GM23338 (cell line): ENCODE results near the gene DNAJC9. TPM values are rescaled to one million over a fixed set of nuclear protein-coding genes. Genes with fewer than 3 reads are reported as not detected.

Source experiments
- ATAC-seq: fragments of 200-7000 bp; cut with Tn5 transposase; 3 replicates; pipeline ENCODE4 v1.9.1; 2020
- DNase-seq: peaks from one replicate; pipeline ENCODE4 v3.0.0-alpha.2; 2015; ENCODE audit warnings: low spot score
- H2AFZ ChIP-seq: fragments of 200-600 bp; sonication (generic); 2 replicates; pipeline ENCODE4 v1.8.0; 2016; ENCODE audit warnings: antibody characterized with exemption, mild to moderate bottlenecking, moderate library complexity
- H3F3A ChIP-seq: fragments of 200-600 bp; sonication (generic); replicated peaks from 2 replicates; pipeline ENCODE4 v1.8.0; 2017; ENCODE audit warnings: antibody characterized with exemption, mixed run types, low read depth
- H3K27ac ChIP-seq: fragments of 200-600 bp; sonication (generic); 2 replicates; pipeline ENCODE4 v1.6.1; 2016; ENCODE audit warnings: low read depth
- H3K27me3 ChIP-seq: fragments of 200-600 bp; sonication (generic); 2 replicates; pipeline ENCODE4 v1.8.0; 2016; ENCODE audit warnings: mild to moderate bottlenecking, mixed run types, moderate library complexity; ENCODE audit not compliant: insufficient read depth
- H3K36me3 ChIP-seq: fragments of 200-600 bp; sonication (generic); 2 replicates; pipeline ENCODE4 v1.8.0; 2016; ENCODE audit warnings: mild to moderate bottlenecking; ENCODE audit not compliant: insufficient read depth
- H3K4me1 ChIP-seq: fragments of 200-600 bp; sonication (generic); 2 replicates; pipeline ENCODE4 v1.8.0; 2016; ENCODE audit warnings: mild to moderate bottlenecking, moderate library complexity; ENCODE audit not compliant: insufficient read depth
- H3K4me2 ChIP-seq: fragments of 200-600 bp; sonication (generic); 2 replicates; pipeline ENCODE4 v1.7.1; 2017; ENCODE audit warnings: mixed run types
- H3K4me3 ChIP-seq: fragments of 200-600 bp; sonication (generic); 2 replicates; pipeline ENCODE4 v1.6.1; 2016; ENCODE audit warnings: mixed run types
- H3K79me2 ChIP-seq: fragments of 200-600 bp; sonication (generic); replicated peaks from 2 replicates; pipeline ENCODE4 v1.8.0; 2017; ENCODE audit warnings: mild to moderate bottlenecking; ENCODE audit not compliant: insufficient read depth
- H3K9me2 ChIP-seq: fragments of 200-600 bp; sonication (generic); 2 replicates; pipeline ENCODE4 v1.8.0; 2017; ENCODE audit not compliant: insufficient read depth
- H4K20me1 ChIP-seq: fragments of 200-600 bp; sonication (generic); replicated peaks from 2 replicates; pipeline ENCODE4 v1.8.0; 2017; ENCODE audit warnings: mild to moderate bottlenecking; ENCODE audit not compliant: insufficient read depth
- H3K27ac Mint-ChIP-seq: 2 replicates; pipeline ENCODE4 v1.8.0; 2020; ENCODE audit warnings: inconsistent platforms, mild to moderate bottlenecking, moderate library complexity, mixed read lengths
- H3K27me3 Mint-ChIP-seq: 3 replicates; pipeline ENCODE4 v1.8.0; 2022; ENCODE audit warnings: low read depth, mild to moderate bottlenecking, moderate library complexity, mixed read lengths, inconsistent platforms; ENCODE audit not compliant: insufficient read depth, poor library complexity
- H3K36me3 Mint-ChIP-seq: 3 replicates; pipeline ENCODE4 v1.8.0; 2021; ENCODE audit warnings: low read depth, mild to moderate bottlenecking, inconsistent platforms, moderate library complexity, mixed read lengths
- H3K4me1 Mint-ChIP-seq: 3 replicates; pipeline ENCODE4 v1.8.0; 2020; ENCODE audit warnings: mild to moderate bottlenecking, inconsistent platforms, mixed read lengths
- H3K4me3 Mint-ChIP-seq: 3 replicates; pipeline ENCODE4 v1.8.0; 2021; ENCODE audit warnings: moderate library complexity, mild to moderate bottlenecking, inconsistent platforms, mixed read lengths
- H3K9me3 Mint-ChIP-seq: 3 replicates; pipeline ENCODE4 v1.8.0; 2020; ENCODE audit warnings: moderate library complexity, mild to moderate bottlenecking, inconsistent platforms, mixed read lengths
- CREB1 ChIP-seq: fragments of 250-450 bp; sonication (Bioruptor Pico); IDR thresholded peaks from 2 replicates; pipeline ENCODE4 v1.5.0; 2020; ENCODE audit warnings: low read depth, mild to moderate bottlenecking, moderate library complexity
- EZH2 ChIP-seq: fragments of 200-600 bp; sonication (generic); IDR thresholded peaks from one replicate; pipeline ENCODE4 v1.8.0; 2017; ENCODE audit warnings: antibody characterized with exemption, mild to moderate bottlenecking, low read depth; ENCODE audit not compliant: unreplicated experiment
- EZH2phosphoT487 ChIP-seq: fragments of 200-600 bp; sonication (generic); IDR thresholded peaks from one replicate; pipeline ENCODE4 v1.8.1; 2018; ENCODE audit warnings: antibody characterized with exemption; ENCODE audit not compliant: unreplicated experiment
- JUNB ChIP-seq: IDR thresholded peaks from one replicate; pipeline ENCODE4 v1.6.1; 2016; ENCODE audit warnings: antibody characterized with exemption; ENCODE audit not compliant: unreplicated experiment
- NANOG ChIP-seq: IDR thresholded peaks from 2 replicates; pipeline ENCODE4 v1.6.1; 2016; ENCODE audit warnings: antibody characterized with exemption, borderline replicate concordance
- POLR2AphosphoS5 ChIP-seq: IDR thresholded peaks from 2 replicates; pipeline ENCODE4 v1.6.1; 2016; ENCODE audit warnings: antibody characterized with exemption, low read depth
- STAT1 ChIP-seq: IDR thresholded peaks from one replicate; pipeline ENCODE4 v1.6.1; 2016; ENCODE audit warnings: antibody characterized with exemption; ENCODE audit not compliant: unreplicated experiment
- ZNF114 ChIP-seq: fragments of 250-450 bp; sonication (Bioruptor Pico); IDR thresholded peaks from 2 replicates; pipeline ENCODE4 v1.5.0; 2020; ENCODE audit warnings: mild to moderate bottlenecking, moderate library complexity
- ZNF331 ChIP-seq: fragments of 250-450 bp; sonication (Bioruptor Pico); IDR thresholded peaks from 2 replicates; pipeline ENCODE4 v1.5.0; 2020; ENCODE audit warnings: low read depth, mild to moderate bottlenecking, moderate library complexity
- polyA plus RNA-seq: library from polyadenylated mRNA; unstranded; fragments of >200 nt; fragmentation: Nextera tagmentation; extraction: Ambion mirVana; gene quantifications from 2 replicates; pipeline ENCODE4 v1.2.1, GENCODE V29; 2016
- total RNA-seq: library from RNA; depleted of rRNA; stranded (reverse); fragments of >200 nt; shearing (Covaris generic); gene quantifications from 2 replicates; pipeline ENCODE4 v1.2.3, GENCODE V29; 2014
- TF ChIP-seq, protein P1 (sequence below): IDR thresholded peaks from one replicate; pipeline ENCODE4 v1.6.1; 2018; ENCODE audit warnings: antibody characterized with exemption; ENCODE audit not compliant: unreplicated experiment
- TF ChIP-seq, protein P2 (sequence below): IDR thresholded peaks from 2 replicates; pipeline ENCODE4 v1.6.1; 2016; ENCODE audit warnings: antibody characterized with exemption
- TF ChIP-seq, protein P3 (sequence below), 2 experiments: fragments of 200-600 bp in 1 of 2; sonication (generic) in 1 of 2; conservative IDR thresholded peaks; 2 replicates each; pipeline versions ENCODE4 v1.5.1 to v1.6.1; 2016 to 2017; ENCODE audit warnings: antibody characterized with exemption in 2 of 2, low read depth in 2 of 2, mild to moderate bottlenecking in 2 of 2, moderate library complexity in 1 of 2
- TF ChIP-seq, protein P4 (sequence below): fragments of 250-450 bp; sonication (Bioruptor Pico); IDR thresholded peaks from 2 replicates; pipeline ENCODE4 v1.5.0; 2020; ENCODE audit warnings: mild to moderate bottlenecking, moderate library complexity

Gene DNAJC9
- total and polyA plus RNA-seq, 2 experiments from 2014 or later = 31.0 to 33.2 TPM

DNA sequence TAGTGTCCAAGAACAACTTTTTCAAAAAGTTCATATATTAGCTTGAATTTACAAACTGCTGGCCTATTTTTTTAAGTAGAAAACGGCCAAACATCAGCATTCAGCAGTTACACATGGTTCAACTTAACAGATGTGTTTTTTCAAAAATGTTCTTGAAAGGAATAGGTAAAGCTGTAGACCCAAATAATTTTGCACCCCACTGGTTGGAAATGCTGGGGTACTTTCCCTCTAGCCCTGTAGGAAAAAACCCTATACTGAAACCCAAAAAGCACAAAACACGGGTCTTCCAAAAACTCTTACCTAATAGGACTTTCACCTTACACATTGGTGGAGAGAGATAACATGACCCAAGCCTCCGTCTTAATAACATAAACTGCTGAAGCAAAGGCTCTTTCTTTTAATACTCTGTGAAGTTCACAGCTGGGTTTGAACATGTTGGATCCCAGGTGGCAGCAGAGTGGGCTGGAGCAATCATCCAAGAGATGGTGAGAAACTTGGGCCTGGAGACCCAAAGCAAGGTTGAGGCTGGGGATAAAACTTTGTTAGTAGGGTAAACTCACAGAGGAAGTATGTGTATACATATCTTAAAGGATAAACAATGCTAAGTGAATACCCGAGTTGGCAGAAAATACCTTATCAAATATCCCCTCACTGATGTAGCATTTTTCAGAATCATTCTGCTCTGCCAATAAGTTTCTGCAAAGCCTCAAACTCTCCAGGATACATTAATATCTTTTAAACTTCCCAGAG, 629 bp upstream of the DNAJC9 start:
- H3K27ac ChIP-seq = peak overlapping the region; percentile 91
- no peaks in the 10 kb centered on the region for H3K27me3 ChIP-seq
- Mint-ChIP-seq H3K27ac (peak overlapping the region; percentile 100), H3K27me3 (peaks cover 9% of the 10 kb centered on the region), H3K36me3 (peaks cover 80% of the 10 kb centered on the region), H3K4me1 (peaks cover 23% of the 10 kb centered on the region; the same call in 2 of the 3 replicates), H3K9me3 (no peaks in the 10 kb centered on the region), H3K4me3 (peak overlapping the region; percentile 100)
- no peak overlapping the region for H2AFZ ChIP-seq
- H3F3A ChIP-seq = peaks cover 26% of the 10 kb centered on the region
- H3K4me2 ChIP-seq = peak overlapping the region; percentile 76
- H3K79me2 ChIP-seq = peaks cover 66% of the 10 kb centered on the region
- DNase-seq = peak; percentile 14
- peaks cover 44% of the 10 kb centered on the region for H3K36me3 ChIP-seq
- no peaks in the 10 kb centered on the region for H3K9me2 ChIP-seq
- no peaks in the 10 kb centered on the region; the same call in 1 of the 2 replicates for H4K20me1 ChIP-seq
- no peak for ATAC-seq
- TF ChIP-seq STAT1 (no peak), CREB1 (CRISPR knock-in tag) (no peak), EZH2phosphoT487 (no peak), ZNF331 (CRISPR knock-in tag) (no peak), ZNF114 (no peak), NANOG (no peak), POLR2AphosphoS5 (no peak), JUNB (no peak), EZH2 (no peak)
- TF ChIP-seq, protein P1, sequence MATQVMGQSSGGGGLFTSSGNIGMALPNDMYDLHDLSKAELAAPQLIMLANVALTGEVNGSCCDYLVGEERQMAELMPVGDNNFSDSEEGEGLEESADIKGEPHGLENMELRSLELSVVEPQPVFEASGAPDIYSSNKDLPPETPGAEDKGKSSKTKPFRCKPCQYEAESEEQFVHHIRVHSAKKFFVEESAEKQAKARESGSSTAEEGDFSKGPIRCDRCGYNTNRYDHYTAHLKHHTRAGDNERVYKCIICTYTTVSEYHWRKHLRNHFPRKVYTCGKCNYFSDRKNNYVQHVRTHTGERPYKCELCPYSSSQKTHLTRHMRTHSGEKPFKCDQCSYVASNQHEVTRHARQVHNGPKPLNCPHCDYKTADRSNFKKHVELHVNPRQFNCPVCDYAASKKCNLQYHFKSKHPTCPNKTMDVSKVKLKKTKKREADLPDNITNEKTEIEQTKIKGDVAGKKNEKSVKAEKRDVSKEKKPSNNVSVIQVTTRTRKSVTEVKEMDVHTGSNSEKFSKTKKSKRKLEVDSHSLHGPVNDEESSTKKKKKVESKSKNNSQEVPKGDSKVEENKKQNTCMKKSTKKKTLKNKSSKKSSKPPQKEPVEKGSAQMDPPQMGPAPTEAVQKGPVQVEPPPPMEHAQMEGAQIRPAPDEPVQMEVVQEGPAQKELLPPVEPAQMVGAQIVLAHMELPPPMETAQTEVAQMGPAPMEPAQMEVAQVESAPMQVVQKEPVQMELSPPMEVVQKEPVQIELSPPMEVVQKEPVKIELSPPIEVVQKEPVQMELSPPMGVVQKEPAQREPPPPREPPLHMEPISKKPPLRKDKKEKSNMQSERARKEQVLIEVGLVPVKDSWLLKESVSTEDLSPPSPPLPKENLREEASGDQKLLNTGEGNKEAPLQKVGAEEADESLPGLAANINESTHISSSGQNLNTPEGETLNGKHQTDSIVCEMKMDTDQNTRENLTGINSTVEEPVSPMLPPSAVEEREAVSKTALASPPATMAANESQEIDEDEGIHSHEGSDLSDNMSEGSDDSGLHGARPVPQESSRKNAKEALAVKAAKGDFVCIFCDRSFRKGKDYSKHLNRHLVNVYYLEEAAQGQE = no peak
- TF ChIP-seq, protein P2, sequence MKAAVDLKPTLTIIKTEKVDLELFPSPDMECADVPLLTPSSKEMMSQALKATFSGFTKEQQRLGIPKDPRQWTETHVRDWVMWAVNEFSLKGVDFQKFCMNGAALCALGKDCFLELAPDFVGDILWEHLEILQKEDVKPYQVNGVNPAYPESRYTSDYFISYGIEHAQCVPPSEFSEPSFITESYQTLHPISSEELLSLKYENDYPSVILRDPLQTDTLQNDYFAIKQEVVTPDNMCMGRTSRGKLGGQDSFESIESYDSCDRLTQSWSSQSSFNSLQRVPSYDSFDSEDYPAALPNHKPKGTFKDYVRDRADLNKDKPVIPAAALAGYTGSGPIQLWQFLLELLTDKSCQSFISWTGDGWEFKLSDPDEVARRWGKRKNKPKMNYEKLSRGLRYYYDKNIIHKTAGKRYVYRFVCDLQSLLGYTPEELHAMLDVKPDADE = no peak
- TF ChIP-seq, protein P3, sequence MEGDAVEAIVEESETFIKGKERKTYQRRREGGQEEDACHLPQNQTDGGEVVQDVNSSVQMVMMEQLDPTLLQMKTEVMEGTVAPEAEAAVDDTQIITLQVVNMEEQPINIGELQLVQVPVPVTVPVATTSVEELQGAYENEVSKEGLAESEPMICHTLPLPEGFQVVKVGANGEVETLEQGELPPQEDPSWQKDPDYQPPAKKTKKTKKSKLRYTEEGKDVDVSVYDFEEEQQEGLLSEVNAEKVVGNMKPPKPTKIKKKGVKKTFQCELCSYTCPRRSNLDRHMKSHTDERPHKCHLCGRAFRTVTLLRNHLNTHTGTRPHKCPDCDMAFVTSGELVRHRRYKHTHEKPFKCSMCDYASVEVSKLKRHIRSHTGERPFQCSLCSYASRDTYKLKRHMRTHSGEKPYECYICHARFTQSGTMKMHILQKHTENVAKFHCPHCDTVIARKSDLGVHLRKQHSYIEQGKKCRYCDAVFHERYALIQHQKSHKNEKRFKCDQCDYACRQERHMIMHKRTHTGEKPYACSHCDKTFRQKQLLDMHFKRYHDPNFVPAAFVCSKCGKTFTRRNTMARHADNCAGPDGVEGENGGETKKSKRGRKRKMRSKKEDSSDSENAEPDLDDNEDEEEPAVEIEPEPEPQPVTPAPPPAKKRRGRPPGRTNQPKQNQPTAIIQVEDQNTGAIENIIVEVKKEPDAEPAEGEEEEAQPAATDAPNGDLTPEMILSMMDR (conservative IDR thresholded peaks at IDR 0.05; ENCODE audit: low read depth in 2 of 2) = no peak
- TF ChIP-seq, protein P4, sequence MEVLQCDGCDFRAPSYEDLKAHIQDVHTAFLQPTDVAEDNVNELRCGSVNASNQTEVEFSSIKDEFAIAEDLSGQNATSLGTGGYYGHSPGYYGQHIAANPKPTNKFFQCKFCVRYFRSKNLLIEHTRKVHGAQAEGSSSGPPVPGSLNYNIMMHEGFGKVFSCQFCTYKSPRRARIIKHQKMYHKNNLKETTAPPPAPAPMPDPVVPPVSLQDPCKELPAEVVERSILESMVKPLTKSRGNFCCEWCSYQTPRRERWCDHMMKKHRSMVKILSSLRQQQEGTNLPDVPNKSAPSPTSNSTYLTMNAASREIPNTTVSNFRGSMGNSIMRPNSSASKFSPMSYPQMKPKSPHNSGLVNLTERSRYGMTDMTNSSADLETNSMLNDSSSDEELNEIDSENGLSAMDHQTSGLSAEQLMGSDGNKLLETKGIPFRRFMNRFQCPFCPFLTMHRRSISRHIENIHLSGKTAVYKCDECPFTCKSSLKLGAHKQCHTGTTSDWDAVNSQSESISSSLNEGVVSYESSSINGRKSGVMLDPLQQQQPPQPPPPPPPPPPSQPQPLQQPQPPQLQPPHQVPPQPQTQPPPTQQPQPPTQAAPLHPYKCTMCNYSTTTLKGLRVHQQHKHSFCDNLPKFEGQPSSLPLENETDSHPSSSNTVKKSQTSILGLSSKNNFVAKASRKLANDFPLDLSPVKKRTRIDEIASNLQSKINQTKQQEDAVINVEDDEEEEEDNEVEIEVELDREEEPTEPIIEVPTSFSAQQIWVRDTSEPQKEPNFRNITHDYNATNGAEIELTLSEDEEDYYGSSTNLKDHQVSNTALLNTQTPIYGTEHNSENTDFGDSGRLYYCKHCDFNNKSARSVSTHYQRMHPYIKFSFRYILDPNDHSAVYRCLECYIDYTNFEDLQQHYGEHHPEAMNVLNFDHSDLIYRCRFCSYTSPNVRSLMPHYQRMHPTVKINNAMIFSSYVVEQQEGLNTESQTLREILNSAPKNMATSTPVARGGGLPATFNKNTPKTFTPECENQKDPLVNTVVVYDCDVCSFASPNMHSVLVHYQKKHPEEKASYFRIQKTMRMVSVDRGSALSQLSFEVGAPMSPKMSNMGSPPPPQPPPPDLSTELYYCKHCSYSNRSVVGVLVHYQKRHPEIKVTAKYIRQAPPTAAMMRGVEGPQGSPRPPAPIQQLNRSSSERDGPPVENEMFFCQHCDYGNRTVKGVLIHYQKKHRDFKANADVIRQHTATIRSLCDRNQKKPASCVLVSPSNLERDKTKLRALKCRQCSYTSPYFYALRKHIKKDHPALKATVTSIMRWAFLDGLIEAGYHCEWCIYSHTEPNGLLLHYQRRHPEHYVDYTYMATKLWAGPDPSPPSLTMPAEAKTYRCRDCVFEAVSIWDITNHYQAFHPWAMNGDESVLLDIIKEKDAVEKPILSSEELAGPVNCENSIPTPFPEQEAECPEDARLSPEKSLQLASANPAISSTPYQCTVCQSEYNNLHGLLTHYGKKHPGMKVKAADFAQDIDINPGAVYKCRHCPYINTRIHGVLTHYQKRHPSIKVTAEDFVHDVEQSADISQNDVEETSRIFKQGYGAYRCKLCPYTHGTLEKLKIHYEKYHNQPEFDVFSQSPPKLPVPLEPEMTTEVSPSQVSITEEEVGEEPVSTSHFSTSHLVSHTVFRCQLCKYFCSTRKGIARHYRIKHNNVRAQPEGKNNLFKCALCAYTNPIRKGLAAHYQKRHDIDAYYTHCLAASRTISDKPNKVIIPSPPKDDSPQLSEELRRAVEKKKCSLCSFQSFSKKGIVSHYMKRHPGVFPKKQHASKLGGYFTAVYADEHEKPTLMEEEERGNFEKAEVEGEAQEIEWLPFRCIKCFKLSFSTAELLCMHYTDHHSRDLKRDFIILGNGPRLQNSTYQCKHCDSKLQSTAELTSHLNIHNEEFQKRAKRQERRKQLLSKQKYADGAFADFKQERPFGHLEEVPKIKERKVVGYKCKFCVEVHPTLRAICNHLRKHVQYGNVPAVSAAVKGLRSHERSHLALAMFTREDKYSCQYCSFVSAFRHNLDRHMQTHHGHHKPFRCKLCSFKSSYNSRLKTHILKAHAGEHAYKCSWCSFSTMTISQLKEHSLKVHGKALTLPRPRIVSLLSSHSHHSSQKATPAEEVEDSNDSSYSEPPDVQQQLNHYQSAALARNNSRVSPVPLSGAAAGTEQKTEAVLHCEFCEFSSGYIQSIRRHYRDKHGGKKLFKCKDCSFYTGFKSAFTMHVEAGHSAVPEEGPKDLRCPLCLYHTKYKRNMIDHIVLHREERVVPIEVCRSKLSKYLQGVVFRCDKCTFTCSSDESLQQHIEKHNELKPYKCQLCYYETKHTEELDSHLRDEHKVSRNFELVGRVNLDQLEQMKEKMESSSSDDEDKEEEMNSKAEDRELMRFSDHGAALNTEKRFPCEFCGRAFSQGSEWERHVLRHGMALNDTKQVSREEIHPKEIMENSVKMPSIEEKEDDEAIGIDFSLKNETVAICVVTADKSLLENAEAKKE = no peak
- H3K4me1 ChIP-seq = peaks cover 20% of the 10 kb centered on the region
- peak overlapping the region; percentile 81 for H3K4me3 ChIP-seq
